ENCODE data around the gene DNAI4.
A peak's percentile ranks its signal among the peaks of the same experiment; 100 is the strongest.
"Not testable (repeated sequence)": the region's sequence is repeated elsewhere in the genome, so short reads cannot be mapped to it uniquely, and the experiment has no call there.

Gene DNAI4, protein sequence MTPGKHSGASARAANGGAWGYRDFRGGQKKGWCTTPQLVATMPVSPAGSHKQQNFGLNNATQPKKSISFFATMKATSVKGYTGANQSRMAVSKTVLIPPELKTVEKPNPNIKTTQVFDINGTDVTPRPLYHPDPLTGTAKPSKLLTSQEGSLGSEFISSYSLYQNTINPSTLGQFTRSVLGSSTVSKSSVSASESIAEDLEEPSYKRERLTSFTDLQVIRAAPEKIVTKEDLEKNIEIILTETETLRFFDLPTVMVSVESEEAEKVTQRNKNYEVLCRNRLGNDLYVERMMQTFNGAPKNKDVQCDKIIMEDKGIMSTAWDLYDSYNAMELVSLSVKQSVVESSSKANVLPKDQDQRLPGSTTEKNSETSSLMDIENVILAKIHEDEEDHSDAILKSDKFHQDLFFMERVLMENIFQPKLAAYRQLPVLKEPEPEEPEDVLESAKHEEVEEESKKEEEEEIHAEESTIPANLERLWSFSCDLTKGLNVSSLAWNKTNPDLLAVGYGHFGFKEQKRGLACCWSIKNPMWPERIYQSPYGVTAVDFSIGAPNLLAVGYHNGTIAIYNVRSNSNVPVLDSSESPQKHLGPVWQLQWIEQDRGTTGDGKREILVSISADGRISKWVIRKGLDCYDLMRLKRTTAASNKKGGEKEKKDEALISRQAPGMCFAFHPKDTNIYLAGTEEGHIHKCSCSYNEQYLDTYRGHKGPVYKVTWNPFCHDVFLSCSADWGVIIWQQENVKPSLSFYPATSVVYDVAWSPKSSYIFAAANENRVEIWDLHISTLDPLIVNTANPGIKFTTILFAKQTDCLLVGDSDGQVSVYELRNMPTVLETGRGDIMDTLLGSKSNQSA

DNA sequence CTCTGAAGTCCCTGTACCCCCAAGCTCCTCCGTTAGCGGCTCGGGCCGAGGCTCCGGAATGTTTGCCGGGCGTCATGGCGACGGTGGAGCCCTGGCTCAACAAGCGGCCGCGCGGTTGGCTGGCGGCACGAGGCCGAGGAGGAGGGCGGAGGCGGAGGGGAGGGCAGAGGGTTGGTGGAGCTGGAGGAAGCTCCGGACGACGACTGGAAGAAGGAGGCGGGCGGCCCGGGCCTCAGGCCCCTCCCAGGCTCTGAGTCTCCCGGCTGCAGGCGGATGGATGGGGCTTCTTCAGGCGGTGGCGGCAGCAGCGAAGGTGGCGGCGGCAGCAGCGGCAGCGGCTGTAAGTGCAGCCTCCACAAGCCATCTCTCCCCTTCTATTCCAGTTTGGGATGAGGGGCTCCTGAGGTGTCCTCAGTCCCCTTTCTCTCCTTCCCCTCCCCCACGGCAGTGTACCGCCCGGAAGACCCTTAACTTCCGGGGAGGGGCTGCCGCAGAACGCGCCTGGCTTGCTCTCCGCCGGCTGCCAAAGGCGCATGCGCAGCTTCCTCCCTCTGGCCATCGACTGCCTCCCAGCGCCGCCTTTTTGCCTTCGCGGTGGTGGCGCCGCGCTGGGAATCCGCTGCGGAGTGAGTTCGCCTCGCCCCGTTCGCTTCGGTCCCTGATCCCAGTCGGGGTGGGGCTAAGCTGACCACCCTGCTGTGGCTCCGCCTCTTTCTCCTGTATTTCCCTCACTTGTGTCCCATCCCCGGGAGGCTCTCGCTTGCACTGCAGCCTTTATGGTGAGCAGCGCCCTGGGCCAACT, at the start of gene DNAI4, which contains the start of gene MIER1:
DNAI4 (minus strand) TSS at position 101 of the 802 bp plus-strand sequence; CDS start at position 76, 25 bp downstream.
MIER1 (plus strand) TSS at position 235 of the 802 bp plus-strand sequence; CDS start at position 274, 39 bp downstream.
- DNase-seq, result peak; percentile 95

DNA sequence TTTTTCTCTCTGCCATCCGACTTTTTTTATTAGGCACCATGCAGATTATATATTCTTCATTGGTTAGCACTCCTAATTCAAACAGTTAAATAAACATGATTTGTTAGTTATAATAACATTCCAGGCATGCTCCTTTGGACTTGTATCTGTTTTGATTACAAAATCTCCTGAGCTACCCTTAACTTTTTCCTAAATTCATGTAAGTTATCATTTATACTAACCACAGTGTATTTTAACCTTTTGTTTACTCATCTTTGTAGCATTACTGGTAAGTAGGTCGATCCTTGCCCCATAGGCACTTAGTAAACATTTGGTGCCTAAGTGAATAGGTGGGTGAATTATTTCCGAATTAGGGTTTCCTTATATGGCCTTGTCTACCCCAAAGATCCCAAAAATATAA, 43.9 kb upstream of the DNAI4 start:
- no peak for DNase-seq

DNA sequence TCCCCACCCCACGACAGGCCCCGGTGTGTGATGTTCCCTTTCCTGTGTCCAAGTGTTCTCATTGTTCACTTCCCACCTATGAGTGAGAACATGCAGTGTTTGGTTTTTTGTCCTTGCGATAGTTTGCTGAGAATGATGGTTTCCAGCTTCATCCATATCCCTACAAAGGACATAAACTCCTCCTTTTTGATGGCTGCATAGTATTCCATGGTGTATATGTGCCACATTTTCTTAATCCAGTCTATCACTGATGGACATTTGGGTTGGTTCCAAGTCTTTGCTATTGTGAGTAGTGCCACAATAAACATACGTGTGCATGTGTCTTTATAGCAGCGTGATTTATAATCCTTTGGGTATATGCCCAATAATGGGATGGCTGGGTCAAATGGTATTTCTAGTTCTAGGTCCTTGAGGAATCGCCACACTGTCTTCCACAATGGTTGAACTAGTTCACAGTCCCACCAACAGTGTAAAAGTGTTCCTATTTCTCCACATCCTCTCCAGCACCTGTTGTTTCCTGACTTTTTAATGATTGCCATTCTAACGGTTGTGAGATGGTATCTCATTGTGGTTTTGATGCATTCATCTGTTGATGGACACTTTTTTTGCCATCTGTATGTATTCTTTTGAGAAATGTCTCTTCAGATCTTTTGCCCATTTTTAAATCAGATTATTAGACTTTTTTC, 41.7 kb upstream of the DNAI4 start:
- DNase-seq, result not testable (repeated sequence)

DNA sequence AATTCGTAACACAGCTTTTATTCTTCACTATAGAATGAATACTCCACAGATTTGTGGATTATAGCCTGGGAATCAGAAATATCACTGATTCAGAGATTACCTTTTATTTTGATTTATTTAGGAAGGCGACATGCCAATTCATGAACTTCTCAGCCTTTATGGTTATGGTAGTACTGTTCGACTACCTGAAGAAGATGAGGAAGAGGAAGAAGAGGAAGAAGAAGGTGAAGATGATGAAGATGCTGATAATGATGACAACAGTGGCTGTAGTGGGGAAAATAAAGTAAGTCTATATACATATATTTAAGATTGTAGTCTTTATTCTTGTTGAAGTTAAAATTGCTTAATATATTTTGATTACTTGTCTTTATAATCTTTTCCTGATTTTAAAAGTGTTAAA, 33.3 kb upstream of the DNAI4 start:
- DNase-seq, result no peak

DNA sequence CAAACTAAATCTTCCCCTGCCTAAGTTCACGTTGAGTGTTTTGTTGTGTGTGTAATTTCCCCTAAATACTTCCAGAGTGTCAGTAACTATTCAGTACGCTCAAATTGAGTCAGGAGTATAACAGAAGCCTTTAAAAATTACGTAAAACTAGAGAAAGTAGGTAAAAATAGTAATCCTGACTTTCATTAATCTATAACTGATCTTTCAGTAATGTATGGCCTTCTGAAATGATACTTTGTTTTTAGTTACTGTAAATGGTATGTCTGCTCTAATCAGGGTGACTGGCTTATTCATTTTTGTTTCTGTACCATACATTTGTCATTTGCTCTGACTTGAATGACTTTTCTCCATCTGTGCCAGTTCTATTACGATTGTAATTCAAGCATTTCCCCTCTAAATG, 29.6 kb upstream of the DNAI4 start:
- DNase-seq, result no peak

DNA sequence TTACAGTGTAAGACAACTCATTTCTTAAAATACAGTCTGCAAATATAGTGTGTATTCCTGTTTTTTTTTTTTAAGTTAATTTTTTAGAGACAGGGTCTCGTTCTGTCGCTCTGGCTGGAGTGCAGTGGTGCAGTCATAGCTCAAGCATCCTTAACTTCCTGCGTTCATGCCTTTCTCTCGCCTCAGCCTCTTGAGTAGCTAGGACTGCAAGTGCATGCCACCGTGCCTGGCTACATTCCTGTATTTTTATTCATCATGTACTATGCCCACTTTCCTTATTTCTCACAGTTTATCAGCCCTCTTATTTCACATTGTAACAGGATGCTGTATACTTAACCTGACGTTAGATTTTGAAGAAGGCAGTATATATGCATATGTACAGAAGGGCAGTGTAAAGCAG, 26.9 kb upstream of the DNAI4 start:
- DNase-seq, result no peak

DNA sequence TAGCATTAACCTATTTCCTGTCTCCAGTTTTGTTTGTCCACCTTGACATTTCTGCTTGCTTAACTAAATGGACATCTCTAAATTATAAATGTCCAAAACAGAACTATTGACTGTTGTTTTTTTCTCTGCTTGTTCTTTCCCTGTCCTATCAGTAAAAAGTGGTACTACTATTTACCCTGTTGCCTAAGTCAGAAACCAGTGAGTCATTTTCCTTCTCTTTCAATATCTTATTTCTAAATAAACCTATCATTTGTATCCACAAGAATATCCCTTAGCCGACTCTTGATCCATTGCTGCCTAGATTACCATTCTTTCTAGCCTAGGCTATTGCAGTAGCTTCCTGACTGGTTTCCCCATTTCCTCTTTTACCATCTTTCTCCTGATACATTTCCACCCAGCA, 22.6 kb upstream of the DNAI4 start:
- no peak for DNase-seq

DNA sequence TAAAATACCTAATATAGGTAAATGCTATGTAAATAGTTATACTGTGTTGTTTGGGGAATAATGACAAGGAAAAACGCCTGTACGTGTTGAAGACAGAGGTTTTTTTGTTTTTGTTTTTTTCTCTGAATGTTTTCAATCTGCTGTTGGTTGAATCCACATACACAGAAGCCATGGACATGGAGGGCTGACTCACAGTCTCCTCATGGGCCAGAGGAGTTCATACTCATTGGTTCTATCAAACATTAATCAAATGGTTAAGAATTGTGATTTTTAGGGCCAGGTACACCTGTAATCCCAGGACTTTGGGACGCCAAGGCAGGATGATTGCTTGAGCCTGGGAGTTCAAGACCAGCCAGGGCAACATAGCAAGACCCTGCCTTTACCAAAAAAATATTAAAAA, 20.7 kb upstream of the DNAI4 start:
- DNase-seq, result no peak

DNA sequence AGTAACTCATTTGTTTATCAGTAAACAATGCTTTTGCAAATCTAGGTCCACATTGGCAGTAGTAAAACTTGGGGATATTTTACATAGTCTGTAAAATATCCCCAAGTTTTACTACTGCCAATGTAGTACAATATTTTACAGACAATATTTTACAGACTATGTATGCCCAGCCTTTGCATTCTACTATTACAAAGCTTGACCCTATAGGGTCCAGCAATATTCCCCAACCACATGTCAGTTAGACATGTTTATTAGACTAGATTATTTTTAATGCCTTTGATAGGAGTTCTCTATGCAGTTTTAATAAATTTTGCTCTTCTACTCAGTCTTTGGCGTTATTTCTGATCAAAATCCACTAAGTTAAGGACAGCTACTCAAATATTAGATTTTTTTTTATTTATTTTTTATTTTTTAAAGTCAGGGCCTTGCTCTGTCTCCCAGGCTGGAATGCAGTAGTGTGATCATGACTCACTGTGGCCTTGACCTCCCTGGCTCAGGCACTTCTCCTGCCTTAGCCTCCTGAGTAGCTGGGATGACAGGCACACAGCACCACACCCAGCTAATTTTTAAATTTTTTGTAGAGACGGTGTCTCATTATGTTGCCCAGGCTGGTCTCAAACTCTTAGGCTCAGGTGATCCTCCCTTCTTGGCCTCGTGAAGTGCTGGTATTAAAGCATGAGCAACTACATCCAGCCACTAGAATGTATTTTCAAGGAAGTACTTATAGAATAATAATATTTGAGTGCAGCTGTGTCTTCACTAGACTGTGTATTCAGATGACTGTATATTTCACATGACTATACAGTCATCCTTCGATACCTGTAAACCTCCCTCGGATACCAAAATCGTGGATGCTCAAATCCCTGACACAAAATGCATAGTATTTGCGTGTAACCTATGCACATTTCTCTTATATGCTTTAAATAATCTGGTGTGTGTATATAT, 19.9 kb upstream of the DNAI4 start:
- no peak for DNase-seq

DNA sequence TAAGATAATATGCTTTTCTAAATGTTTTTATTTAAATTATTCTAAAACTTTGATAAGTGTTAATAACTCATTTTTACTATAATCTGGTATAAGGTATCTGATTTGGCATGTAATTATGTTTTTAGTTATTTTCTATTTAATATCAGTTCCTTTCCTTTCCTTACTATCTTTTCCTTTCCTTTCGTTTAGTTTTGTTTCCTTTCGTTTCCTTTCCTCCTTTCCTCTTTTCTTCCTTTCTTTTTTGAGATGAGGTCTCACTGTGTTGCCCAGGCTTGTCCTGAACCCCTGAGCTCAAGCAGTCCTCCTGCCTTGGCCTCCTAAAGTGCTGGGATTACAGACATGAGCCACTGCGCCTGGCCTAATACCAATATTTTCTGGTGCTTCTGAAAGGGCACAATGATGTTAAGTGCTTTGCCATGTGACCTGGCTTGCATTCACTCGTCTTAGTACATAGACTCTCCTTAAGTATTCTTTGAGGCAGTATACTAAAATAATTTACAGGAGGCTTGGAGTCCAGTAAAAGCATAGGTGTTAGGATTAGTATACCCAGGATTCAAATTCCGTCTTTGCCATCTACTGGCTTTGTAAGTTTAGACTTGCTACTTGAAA, 18.8 kb upstream of the DNAI4 start:
- no peak for DNase-seq

DNA sequence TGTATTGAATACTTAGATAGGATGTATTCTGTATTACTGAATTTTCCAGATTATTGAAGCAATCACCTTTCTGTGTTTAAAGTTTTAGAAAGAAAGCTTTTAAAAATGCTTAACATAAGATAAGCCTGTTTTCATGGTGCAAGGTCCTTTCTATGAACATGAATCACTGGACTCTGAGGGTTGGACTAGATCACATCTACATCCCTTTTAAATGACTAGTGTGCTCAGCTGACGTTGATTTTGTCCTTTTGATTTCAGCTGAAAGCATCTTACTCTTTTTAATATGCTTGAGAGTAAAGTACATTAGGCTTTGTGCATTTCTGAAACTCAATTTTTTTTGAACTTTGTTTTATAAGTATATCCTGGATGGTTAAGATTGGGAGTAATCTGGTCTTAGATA, 16.3 kb upstream of the DNAI4 start:
- DNase-seq, result no peak

DNA sequence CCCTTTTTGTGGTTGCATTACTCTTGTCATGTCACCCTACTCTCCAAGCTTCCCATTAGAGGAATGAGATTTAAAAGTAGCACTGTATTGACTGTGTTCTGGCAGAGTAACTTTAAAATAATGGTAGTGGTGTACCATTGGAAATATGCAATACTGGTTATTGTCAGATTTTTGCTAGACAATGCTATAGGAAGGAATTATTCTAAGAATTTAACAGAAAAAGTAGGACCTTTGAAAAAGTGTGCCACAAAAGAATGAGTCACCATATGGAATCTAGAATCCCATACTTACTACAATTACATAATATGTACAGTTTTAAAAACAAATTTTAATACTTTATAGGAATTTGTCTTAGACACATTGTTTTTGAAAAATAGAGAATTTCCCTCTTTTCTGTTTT, 14.0 kb upstream of the DNAI4 start:
- no peak for DNase-seq

DNA sequence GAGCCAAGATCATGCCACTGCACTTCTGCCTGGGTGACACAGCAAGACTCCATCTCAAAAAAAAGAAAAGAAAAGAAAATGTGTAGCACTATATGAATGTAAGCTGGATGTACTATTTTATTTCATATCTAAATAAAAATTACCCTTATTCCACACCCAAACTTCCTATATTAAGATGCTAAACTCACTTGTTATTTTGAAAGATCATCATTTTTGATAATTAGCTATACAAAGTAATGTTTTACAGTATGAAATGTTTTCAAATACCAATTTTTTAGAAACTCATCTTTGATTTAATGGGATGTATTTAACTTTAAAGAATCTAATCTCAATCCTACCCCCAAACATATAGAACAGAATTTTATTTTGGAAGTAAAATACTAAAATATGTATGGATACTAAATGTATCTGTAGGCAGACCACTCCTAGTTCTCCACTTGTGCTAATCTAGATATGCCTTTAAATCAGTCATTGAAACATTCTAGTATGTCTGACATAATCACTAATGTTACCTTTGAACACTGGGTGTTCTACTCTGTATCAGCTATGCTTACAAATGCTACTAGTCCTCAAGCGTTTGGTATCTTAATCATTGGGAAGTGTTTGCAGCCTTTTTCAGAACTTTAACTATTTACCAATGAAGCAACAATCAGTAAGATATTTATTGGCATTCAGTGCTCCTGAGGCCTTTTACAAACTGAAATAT, 13.0 kb upstream of the DNAI4 start:
- no peak for DNase-seq

DNA sequence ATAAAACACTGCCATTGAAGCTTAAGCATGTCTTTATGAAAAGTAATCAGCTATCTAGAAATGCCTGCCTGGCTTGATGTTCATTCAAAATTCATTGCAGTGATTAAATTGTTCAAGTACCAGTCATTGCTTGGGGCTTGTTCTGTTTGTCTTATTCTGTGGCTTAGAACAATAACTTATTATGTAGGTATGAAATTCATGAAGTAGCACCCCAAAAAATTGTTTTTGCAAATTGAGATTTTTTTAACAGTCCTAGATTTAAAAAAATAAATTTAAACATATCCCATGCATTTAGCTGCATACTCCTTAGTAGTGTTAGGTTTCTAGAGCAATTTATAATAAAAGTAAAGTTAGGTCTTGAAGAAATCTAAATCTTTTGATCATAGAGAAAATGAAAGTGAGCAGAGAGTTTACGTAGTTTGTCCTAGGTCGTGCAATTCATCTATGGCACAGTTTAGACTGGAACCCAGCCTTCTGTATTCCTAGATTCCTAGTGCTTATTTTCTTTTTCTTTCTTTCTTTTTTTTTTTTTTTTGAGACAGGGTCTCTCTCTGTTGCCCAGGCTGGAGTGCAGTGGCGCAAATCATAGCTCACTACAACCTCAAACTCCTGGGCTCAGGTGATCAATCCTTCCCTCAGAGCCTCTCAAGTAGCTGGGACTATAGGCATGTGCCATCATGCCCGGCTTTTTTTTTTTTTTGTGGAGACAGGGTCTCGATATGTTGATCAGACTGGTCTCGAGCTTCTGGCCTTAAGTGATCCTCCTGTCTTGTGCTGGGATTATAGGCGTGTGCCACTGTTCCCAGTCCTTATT, 9.4 kb upstream of the DNAI4 start:
- DNase-seq, result no peak

DNA sequence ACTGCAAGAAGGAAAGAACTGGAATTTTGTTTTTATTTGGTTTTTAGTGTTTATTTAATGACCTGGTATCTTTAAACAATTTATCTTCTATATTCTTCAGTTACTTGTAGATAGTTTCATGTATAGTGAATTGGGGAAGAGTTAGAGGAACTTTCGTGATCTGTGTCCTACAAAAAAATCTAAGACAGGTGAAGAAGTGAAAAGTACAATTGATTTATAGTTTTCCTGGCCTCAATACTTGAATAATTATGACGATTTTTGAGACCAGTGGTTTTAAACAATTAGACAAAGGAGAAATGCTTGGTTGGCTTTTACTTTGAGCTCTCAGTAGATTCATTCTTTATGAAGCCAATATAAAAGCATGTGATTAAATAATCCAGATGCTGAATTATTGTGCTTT, 7.6 kb upstream of the DNAI4 start:
- no peak for DNase-seq

DNA sequence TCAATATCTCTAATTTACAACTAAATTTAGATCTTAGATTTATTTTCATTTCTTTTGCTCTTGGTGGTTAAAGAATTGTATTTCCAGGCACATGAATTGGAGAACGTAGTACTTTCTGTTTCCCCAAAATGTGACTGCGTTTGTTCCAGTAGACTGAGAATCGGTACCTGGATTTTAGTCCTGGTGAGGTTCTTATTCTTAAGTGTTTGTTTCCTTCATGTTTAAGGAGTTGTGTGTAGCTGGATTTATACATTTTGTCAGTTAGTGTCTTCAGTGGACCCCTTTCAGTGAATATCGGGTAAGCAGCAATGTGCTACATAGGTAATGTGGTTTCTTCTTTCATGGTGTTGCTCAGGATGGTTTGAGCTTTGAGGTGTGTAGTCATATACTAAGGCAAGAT, 6.9 kb upstream of the DNAI4 start:
- DNase-seq, result no peak

DNA sequence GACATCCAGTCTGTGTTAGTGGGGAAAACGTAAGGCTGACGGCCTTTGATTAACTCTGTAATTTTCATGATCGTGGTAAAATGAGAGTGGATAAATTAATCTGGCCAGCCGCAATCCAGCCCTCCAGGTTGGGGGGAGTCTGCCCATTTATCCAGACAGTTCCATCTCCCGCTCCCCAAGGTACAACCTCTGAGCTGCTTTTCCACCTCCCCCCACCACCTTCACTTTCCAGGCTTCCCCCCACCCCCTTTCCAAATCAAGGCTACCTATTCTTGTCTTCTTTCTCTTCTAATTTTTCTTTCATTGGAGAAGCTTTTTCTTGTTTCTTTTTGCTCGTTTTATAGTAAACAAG, 6.1 kb upstream of the DNAI4 start:
- no peak for DNase-seq

DNA sequence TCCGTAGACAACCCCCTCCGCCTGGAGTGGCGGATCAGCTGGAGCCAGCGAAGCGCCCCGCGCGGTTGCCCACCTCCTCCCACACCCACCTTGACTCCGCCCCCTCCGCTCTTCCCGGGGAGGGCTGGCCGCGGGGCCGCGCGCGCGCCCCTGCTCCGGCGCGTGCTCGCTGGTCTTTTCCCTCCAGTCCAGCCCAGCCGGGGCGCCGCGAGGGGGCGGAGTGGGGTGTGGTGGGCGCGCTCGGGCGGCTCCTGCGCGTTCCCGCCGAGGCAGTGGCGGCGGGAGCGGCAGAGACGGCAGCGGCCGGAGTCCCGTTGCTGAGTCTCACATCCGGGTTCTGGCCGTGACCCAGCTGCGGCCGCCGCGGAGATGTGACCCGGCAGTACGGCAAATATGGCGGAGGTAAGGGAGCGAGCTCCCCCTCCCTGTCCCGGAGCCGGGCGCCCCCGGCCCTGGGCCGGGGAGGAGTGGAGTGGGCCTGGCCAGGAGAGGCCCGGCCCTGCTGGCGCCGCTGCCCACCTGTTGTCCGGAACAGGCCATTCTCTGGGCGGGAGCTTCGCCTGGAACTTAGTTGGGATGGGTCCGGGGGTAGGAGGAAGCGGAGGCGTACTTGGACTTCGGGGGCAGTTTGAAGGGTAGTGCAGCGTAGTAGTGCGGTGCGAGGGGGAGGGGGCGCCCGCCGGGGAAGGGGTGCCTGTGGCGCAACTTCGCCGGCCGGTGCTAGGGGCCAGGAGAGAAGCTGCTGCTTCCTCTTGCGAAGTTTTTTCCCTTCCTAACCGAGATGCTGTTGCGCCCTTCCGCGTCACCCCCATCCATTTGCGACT, 5.6 kb upstream of the DNAI4 start:
- DNase-seq, result peak; percentile 95

DNA sequence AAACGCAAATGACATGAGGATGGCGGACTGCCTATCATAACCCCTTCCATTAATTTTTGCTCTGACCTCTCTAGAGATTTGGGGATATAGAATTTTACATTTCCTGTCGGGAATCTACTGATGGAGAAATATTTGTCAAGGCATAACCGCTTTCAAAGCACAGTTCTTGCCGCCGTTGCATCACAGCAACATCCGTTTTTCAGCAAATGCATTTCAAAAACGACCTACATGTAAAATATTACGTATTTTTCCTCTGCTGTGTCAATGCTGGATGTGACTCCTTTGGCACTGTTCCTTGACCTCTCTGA, 5.0 kb upstream of the DNAI4 start:
- DNase-seq, result no peak
